AML-193 (cell line): ENCODE results near the gene TAS2R40.
A peak's percentile ranks its signal among the peaks of the same experiment; 100 is the strongest.
"Not testable (repeated sequence)": the region's sequence is repeated elsewhere in the genome, so short reads cannot be mapped to it uniquely, and the experiment has no call there.

Source experiments
- DNase-seq, 2 experiments: peaks; one replicate each; lab custom pipeline; 2025; lab: John Stamatoyannopoulos, UW

The TAS2R40 gene

DNA sequence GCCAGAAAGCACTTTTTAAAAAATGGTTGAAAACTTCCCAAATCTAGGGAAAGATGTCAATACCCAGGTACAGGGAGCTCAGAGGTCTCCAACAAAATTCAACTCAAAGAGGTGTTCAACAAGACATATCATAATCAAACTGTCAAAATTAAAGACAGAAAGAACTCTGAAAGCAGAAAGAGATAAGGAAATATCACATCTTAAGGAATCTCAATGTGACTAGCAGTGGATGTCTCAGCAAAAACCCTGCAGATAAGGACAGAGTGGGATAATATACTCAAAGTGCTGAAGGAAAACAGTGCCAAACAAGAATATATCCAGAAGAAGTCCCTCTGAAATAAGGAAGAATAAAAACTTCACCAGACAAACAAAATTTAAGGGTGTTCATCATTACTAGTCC, 28.4 kb downstream of the TAS2R40 start:
- DNase-seq: no peak

DNA sequence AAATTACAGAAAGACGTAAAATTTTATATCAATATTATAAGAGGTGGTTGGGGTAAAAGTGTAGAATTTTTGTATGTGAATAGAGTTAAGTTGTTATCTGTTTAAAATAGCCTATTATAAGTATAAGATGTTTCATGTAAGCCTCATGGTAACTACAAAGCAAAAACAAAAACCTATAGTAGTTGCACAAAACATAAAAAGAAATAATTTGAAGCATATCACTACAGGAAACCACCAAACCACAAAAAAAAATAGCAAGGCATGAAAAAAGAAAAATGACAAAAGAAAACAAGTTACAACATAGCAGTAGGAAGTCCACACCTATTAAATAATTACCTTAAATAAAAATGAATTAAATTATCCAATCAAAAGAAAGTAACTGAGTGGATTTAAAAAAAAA, 29.0 kb downstream of the TAS2R40 start:
- DNase-seq: no peak

DNA sequence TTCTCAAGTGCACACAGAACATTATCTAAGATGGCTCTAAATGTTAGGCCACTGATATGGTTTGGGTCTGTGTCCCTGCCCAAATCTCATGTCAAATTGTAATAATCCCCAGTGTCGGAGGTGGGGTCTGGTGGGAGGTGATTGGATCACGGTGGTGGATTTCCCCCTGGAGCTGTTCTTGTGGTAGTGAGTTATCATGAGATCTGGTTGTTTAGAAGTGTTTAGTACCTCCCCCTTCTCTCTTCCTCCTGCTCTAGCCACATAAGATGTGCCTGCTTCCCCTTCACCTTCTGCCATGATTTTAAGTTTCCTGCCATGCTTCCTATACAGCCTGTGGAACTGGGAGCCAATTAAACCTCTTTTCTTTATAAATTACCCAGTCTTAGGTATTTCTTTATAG, 30.2 kb downstream of the TAS2R40 start:
- no peak for DNase-seq

DNA sequence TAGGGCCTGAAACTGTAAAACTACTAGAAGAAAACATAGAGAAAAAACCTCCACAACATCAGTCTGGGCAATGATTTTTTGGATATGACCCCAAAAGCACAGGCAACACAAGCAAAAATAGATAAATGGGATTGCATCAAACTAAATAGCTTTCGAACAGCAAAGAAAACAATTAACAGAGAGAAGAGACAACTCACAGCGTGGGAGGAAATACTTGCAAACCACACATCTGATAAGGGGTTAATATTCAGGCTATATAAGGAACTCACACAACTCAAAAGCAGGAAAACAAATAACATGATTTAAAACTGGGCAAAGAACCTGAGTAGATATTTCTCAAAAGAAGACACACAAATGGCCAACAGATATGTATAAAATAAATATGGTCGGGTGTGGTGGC, 33.7 kb downstream of the TAS2R40 start:
- no peak for DNase-seq

DNA sequence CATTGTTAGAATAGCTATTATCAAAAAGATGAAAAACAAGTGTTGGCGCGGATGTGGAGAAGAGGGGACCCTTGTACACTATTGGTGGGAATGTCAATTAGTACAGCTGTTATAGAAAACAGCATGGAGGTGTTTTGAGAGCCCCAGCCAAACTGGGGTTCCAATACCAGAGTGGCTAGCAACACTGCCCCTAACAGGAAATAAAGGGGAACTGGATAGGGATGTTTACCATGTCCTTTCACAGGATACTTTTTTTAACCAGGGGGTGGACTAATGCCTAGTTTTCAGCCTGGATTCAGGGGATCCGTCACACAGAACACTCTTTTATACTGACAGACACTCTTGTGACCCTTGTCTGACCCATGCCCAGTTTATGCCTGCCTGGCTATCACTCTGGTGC, 34.5 kb downstream of the TAS2R40 start:
- DNase-seq: peak; percentile 16 to 26

DNA sequence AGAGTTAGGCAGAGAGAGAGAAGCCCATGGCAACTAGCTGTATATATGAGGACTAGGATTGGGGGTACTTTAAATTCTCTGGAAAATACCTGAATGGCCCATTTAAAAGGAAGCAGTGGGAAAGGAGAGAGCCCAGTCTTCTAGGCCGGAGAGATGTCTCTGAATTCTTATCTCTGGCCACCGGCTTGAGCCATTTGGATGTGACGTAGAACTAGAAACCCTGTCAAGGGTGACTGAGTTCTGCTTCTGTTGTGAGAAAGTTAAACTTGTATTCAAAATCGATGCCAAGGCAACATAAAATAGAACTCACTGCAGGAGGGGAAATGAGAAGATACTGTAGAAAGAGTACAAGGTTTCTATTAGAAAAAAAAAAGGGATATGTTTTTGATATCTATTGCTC, 35.1 kb downstream of the TAS2R40 start:
- no peak for DNase-seq

DNA sequence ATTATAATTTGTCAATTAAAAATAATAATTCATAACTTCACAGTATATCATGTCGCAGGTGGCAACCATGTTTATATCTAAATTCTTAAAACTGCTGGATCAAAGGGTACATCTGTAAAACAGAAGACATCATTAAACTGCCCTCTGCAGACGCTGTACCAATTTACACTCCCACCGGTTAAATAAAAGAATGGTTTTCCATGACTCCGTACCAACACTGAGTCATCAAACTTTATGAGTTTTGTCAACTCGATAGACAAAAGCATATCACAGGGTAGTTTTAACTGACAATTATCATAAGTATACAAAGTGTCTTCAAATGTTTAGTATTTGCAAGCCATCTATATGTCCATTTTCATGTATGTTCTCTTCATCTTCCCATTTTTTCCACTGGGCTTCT, 35.7 kb downstream of the TAS2R40 start:
- DNase-seq: no peak

DNA sequence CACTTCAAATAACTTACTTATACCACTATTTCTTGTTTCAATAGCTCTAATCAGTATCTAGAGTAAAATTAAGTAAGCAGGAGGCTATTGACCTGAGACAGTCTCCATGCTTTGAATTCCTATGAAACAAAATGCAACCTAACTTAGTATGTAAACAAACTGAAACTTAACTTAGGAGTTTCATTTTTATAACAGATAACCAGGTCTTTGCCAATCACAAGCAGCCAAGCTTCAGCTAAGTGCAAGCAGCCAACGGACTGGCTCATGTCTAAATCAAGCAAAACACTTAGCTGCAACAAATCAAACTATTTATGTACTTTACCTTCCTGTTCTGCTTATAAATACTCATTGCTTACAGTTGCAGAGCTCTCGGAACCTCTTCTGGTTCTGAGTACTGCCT, 37.0 kb downstream of the TAS2R40 start:
- DNase-seq: no peak

DNA sequence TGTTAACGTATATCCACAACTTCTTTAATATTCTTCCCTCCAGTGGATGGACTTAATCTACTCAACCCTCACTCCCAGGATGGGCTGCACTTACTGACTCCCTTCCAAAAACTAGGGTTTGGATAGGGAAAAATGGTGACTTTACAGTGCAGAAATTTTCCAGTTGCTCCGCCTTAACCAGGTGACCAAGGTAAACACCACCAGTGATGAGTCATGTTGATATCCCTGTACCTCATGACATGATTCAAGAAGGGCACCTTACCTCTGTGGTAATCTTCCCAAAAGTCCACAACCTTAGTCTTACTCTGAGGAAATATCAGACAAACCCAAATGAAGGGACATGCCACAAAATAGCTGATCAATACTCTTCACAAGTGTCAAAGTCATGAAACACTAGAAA, 37.9 kb downstream of the TAS2R40 start:
- no peak for DNase-seq

GRCh38 chr7:143261901-143262300, 40.1 kb downstream of the TAS2R40 start:
- DNase-seq: no peak

DNA sequence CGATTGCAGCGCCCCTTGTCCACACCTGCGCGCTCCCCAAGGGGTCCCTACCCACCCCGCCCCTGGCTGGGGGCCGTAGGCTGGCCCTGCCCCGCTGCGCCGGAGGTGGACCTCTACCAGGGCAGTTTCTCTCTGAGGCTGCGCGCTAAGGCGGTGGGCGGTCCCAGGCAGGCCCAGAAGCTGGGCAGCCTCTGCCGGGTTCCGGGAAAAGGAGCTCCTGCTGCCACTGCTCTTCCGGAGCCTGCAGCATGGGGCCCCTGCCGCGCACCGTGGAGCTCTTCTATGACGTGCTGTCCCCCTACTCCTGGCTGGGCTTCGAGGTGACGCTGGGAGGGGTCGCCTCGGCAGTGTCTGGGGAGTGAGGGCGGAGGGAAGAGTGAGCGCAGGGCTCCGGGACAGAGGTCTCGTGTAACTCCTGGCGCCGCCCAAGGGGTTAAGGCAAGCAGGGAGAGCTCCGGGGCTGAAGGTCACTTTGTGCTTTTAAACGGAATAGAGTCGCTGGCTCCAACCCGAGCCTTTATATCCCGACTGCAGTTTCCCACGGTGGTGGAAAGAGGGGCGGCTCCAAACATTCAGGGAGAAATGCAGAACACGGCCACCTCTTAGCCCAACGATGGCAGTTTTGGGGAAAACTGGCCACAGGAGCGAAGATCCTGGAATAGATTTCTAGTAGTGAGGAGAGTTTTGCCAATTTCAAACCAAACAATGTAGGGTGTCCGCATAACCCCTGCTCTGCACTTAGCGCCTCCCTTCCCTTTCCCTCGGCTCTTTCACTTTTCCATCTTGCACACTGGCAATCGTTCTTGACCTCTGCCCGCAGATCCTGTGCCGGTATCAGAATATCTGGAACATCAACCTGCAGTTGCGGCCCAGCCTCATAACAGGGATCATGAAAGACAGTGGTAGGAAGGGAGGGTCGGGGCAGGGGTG, 41.7 kb downstream of the TAS2R40 start, which contains the start of gene GSTK1:
GSTK1 (plus strand) TSS at position 176 of the 930 bp plus-strand sequence; CDS start at position 249, 73 bp downstream.
- DNase-seq: peak; percentile 69 to 72

GRCh38 chr7:143264196-143264568, 42.3 kb downstream of the TAS2R40 start:
- DNase-seq: not testable (repeated sequence)

- DNase-seq: no peak
Measured at GRCh38 chr7:143265017-143265693, 43.3 kb downstream of the TAS2R40 start.

- DNase-seq: no peak
Measured at GRCh38 chr7:143269251-143269650, 47.4 kb downstream of the TAS2R40 start.

DNA sequence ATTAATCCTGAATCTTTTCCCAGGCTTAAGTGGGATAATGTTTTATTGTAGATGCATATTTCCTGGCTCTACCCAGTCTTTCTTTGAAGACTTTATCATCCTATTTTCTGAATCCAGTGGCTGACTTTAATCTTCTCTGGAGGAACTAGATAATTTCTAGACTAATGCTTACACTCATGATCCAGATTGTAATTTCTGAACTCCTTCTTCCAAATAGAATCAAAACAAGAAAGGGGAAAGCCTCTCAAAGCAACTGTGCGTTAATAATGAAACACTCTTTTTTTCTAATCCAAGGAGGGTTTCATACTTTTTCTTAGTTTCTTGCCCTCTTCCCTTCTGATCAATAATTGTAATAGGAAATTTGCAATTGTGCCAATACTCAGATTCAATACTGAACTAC, 49.4 kb downstream of the TAS2R40 start:
- no peak for DNase-seq
